Keratinocyte (primary cell): ENCODE results near the gene XPNPEP2.

Experiments
- EZH2 ChIP-seq: IDR thresholded peaks from one replicate; pipeline ENCODE4 v1.6.1; 2012; ENCODE audit warnings: inconsistent platforms, mild to moderate bottlenecking, low read length, moderate library complexity
- TF ChIP-seq, protein P1 (sequence below), 3 experiments: IDR thresholded peaks in 1 of 3; conservative IDR thresholded peaks in 1 of 3; optimal IDR thresholded peaks in 1 of 3; 2 replicates in 2 of 3; 3 replicates in 1 of 3; pipeline versions ENCODE3 to v1.5.1; 2011; ENCODE audit warnings: low read length in 3 of 3, mild to moderate bottlenecking in 3 of 3, moderate library complexity in 2 of 3, control low read depth in 1 of 3, inconsistent platforms in 1 of 3; ENCODE audit not compliant: insufficient read depth in 2 of 3; ENCODE audit errors: extremely low read depth in 1 of 3

DNA sequence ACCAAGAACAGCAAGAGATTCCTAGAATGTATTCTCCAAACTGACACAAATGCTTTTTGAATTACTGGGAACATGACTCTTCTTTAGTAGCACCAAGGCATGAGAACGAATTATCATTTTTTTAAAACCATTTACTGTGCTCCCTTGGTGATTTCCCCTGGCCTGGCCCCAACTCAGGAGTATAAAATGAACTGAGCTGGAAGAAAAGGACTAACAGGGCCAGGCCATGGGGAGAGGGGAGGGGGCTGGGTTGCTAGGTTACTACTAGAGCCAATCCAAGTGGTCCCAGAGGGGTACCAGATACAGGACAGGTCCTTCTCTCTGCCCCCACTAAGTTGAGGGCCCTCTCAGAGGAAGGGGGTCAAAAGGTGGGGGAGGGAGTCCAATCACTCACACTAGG is 64.1 kb downstream of the XPNPEP2 start:
- TF ChIP-seq EZH2: no peak
- TF ChIP-seq, protein P1, sequence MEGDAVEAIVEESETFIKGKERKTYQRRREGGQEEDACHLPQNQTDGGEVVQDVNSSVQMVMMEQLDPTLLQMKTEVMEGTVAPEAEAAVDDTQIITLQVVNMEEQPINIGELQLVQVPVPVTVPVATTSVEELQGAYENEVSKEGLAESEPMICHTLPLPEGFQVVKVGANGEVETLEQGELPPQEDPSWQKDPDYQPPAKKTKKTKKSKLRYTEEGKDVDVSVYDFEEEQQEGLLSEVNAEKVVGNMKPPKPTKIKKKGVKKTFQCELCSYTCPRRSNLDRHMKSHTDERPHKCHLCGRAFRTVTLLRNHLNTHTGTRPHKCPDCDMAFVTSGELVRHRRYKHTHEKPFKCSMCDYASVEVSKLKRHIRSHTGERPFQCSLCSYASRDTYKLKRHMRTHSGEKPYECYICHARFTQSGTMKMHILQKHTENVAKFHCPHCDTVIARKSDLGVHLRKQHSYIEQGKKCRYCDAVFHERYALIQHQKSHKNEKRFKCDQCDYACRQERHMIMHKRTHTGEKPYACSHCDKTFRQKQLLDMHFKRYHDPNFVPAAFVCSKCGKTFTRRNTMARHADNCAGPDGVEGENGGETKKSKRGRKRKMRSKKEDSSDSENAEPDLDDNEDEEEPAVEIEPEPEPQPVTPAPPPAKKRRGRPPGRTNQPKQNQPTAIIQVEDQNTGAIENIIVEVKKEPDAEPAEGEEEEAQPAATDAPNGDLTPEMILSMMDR (optimal IDR thresholded peaks at IDR 0.05 in 1 of 3, IDR thresholded peaks at IDR 0.05 in 1 of 3, conservative IDR thresholded peaks at IDR 0.05 in 1 of 3; ENCODE audit: extremely low read depth in 1 of 3, insufficient read depth in 2 of 3, low read length in 3 of 3): no peak
